Panc1 (cell line): ENCODE data around the gene MAP3K2. TPM values are rescaled to one million over a fixed set of nuclear protein-coding genes. Genes with fewer than 3 reads are reported as not detected.
A peak's percentile ranks its signal among the peaks of the same experiment; 100 is the strongest.

Experiments
- ATAC-seq: fragments of 200-7000 bp; cut with Tn5 transposase; 2 replicates; pipeline ENCODE4 v1.9.1; 2020; ENCODE audit warnings: mild to moderate bottlenecking, moderate library complexity
- BruUV-seq: library from RNA; stranded (reverse); fragments of 400-500 nt; replicated peaks from 2 replicates; lab custom pipeline; 2021; lab: Mats Ljungman, UMichigan
- CTCF ChIA-PET: fragments of 300-600 bp; sonication (Branson Sonifier 250); formaldehyde crosslinking; loops from one replicate; lab custom pipeline; 2022; ENCODE audit warnings: antibody characterized with exemption; lab: Charles Lee
- POLR2A ChIA-PET: fragments of 300-600 bp; sonication (Branson Sonifier 250); formaldehyde crosslinking; loops from one replicate; lab custom pipeline; 2022; ENCODE audit warnings: antibody characterized with exemption; lab: Charles Lee
- DNase-seq: peaks from one replicate; pipeline ENCODE4 v3.0.0-alpha.2; 2010; ENCODE audit warnings: low read depth, low spot score
- H3K27ac ChIP-seq: 2 replicates; pipeline ENCODE4 v1.5.1; 2011; ENCODE audit warnings: mild to moderate bottlenecking, low read length, inconsistent platforms
- H3K27me3 ChIP-seq: fragments of 200-500 bp; sonication (Bioruptor generic); 2 replicates; pipeline ENCODE4 v1.6.0; 2014; ENCODE audit warnings: low read length, inconsistent platforms; ENCODE audit not compliant: control insufficient read depth, insufficient read depth
- H3K36me3 ChIP-seq: fragments of 200-500 bp; sonication (Bioruptor generic); 2 replicates; pipeline ENCODE4 v1.5.1; 2014; ENCODE audit warnings: inconsistent platforms, mild to moderate bottlenecking, low read length, moderate library complexity; ENCODE audit not compliant: control insufficient read depth, insufficient read depth
- H3K4me1 ChIP-seq: 2 replicates; pipeline ENCODE4 v1.5.1; 2011; ENCODE audit warnings: inconsistent platforms, mild to moderate bottlenecking, low read length, moderate library complexity; ENCODE audit not compliant: control insufficient read depth, insufficient read depth
- H3K4me3 ChIP-seq, 2 experiments: 2 replicates each; pipeline ENCODE4 v1.5.1; 2011 to 2012; ENCODE audit warnings: low read depth in 2 of 2, low read length in 2 of 2, mild to moderate bottlenecking in 2 of 2, inconsistent platforms in 1 of 2, moderate library complexity in 1 of 2
- H3K9me3 ChIP-seq: fragments of 200-500 bp; sonication (Bioruptor generic); 2 replicates; pipeline ENCODE4 v1.5.1; 2014; ENCODE audit warnings: low read depth, mild to moderate bottlenecking, inconsistent platforms, low read length, moderate library complexity; ENCODE audit not compliant: control insufficient read depth, insufficient read depth
- SIN3A ChIP-seq: IDR thresholded peaks from 2 replicates; pipeline ENCODE4 v1.6.1; 2012; ENCODE audit warnings: low read depth, mild to moderate bottlenecking, low read length, moderate library complexity, borderline replicate concordance; ENCODE audit not compliant: insufficient read depth
- in situ Hi-C: cut with HindIII; loops from 2 replicates; pipeline ENCODE4 v1.10.0; 2016; ENCODE audit warnings: low sequenced_read_pairs, low pct_unique_long_range_greater_than_20kb
- intact Hi-C: fragments of 100-400 bp; cut with micrococcal nuclease; formaldehyde crosslinking; loops from one replicate; pipeline ENCODE4 v1.10.0; 2022; ENCODE audit not compliant: unreplicated experiment
- total RNA-seq: library from RNA; stranded (reverse); gene quantifications from one replicate; pipeline ENCODE4 v1.2.1, GENCODE V29; 2021; ENCODE audit not compliant: unreplicated experiment
- TF ChIP-seq, protein P1 (sequence below): fragments of 450-650 bp; IDR thresholded peaks from 2 replicates; pipeline ENCODE4 v1.5.1; 2017; ENCODE audit warnings: mild to moderate bottlenecking
- TF ChIP-seq, protein P2 (sequence below), 2 experiments: IDR thresholded peaks; 2 replicates each; pipeline ENCODE4 v1.6.1; 2011 to 2012; ENCODE audit warnings: low read depth in 2 of 2, control low read depth in 1 of 2, low read length in 1 of 2, mild to moderate bottlenecking in 1 of 2, moderate library complexity in 1 of 2; ENCODE audit not compliant: insufficient read depth in 1 of 2

MAP3K2 gene
- total RNA-seq, 1 experiment from 2014 or later, result 70.6 TPM

- H3K27me3 ChIP-seq, result no peaks in the 10 kb centered on the region
- H3K9me3 ChIP-seq, result no peaks in the 10 kb centered on the region
- no peak overlapping the region for H3K27ac ChIP-seq
- ATAC-seq (peak; percentile 78), DNase-seq (peak; percentile 10)
- no peaks in the 10 kb centered on the region for H3K4me1 ChIP-seq
- TF ChIP-seq, protein P1, sequence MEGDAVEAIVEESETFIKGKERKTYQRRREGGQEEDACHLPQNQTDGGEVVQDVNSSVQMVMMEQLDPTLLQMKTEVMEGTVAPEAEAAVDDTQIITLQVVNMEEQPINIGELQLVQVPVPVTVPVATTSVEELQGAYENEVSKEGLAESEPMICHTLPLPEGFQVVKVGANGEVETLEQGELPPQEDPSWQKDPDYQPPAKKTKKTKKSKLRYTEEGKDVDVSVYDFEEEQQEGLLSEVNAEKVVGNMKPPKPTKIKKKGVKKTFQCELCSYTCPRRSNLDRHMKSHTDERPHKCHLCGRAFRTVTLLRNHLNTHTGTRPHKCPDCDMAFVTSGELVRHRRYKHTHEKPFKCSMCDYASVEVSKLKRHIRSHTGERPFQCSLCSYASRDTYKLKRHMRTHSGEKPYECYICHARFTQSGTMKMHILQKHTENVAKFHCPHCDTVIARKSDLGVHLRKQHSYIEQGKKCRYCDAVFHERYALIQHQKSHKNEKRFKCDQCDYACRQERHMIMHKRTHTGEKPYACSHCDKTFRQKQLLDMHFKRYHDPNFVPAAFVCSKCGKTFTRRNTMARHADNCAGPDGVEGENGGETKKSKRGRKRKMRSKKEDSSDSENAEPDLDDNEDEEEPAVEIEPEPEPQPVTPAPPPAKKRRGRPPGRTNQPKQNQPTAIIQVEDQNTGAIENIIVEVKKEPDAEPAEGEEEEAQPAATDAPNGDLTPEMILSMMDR, result peak; percentile 73; the same call in 1 of the 2 replicates
- no peak for TF ChIP-seq SIN3A
- no peak overlapping the region for H3K4me3 ChIP-seq
- H3K36me3 ChIP-seq, result peaks cover 11% of the 10 kb centered on the region
- BruUV-seq, result no TSS peak
- POLR2A ChIA-PET, result no interaction called here
- in situ Hi-C loops (no loop called here), intact Hi-C loops (loop anchor here (5.0 kb wide), 1 partner anchor 153 kb away; no protein-coding TSS in a partner anchor)
- CTCF ChIA-PET, result interaction anchor here (0.6 to 1.1 kb wide), 2 partner anchors 42 to 91 kb away, joined by 3 to 16 read pairs; no protein-coding TSS in a partner anchor
Measured at GRCh38 chr2:127324635-127325034, 63.1 kb downstream of the MAP3K2 start.

DNA sequence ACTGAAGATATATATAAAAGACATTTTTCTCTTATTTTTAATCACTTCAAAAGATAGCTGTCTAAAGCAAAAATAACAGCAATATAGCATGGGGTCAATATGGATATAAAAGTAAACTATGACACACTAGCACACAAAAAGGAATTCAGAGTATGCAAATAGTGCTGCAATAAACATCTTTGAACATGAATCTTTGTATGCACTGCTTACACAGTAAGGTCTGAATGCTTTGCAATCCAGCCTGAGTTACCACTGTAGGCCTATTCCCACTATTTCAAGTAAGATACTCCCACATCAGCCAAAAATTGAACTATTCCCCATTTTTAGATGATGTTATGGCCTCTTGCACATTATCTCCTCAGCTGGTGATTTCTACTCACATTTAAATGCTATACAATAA, 66.5 kb downstream of the MAP3K2 start:
- H3K27ac ChIP-seq, result no peak overlapping the region
- intact Hi-C loops (loop anchor here (5.0 kb wide), 1 partner anchor 156 kb away; no protein-coding TSS in a partner anchor), in situ Hi-C loops (no loop called here)
- H3K27me3 ChIP-seq, result no peaks in the 10 kb centered on the region
- no peak for DNase-seq
- peaks cover 22% of the 10 kb centered on the region for H3K36me3 ChIP-seq
- CTCF ChIA-PET, result no interaction called here
- no peaks in the 10 kb centered on the region for H3K9me3 ChIP-seq
- TF ChIP-seq, protein P2, sequence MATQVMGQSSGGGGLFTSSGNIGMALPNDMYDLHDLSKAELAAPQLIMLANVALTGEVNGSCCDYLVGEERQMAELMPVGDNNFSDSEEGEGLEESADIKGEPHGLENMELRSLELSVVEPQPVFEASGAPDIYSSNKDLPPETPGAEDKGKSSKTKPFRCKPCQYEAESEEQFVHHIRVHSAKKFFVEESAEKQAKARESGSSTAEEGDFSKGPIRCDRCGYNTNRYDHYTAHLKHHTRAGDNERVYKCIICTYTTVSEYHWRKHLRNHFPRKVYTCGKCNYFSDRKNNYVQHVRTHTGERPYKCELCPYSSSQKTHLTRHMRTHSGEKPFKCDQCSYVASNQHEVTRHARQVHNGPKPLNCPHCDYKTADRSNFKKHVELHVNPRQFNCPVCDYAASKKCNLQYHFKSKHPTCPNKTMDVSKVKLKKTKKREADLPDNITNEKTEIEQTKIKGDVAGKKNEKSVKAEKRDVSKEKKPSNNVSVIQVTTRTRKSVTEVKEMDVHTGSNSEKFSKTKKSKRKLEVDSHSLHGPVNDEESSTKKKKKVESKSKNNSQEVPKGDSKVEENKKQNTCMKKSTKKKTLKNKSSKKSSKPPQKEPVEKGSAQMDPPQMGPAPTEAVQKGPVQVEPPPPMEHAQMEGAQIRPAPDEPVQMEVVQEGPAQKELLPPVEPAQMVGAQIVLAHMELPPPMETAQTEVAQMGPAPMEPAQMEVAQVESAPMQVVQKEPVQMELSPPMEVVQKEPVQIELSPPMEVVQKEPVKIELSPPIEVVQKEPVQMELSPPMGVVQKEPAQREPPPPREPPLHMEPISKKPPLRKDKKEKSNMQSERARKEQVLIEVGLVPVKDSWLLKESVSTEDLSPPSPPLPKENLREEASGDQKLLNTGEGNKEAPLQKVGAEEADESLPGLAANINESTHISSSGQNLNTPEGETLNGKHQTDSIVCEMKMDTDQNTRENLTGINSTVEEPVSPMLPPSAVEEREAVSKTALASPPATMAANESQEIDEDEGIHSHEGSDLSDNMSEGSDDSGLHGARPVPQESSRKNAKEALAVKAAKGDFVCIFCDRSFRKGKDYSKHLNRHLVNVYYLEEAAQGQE (IDR thresholded peaks at IDR 0.05; ENCODE audit: insufficient read depth in 1 of 2, low read depth in 2 of 2, low read length in 1 of 2), result no peak
- TF ChIP-seq, protein P1, result no peak
- TF ChIP-seq SIN3A, result no peak
- POLR2A ChIA-PET, result no interaction called here
- ATAC-seq, result no peak
- H3K4me3 ChIP-seq, result no peak overlapping the region
- H3K4me1 ChIP-seq, result no peaks in the 10 kb centered on the region
- no TSS peak for BruUV-seq
